Esophagus muscularis mucosa (tissue), 4 donors: Measurements from ENCODE around the gene OXNAD1. TPM values are rescaled to one million over a fixed set of nuclear protein-coding genes. Genes with fewer than 3 reads are reported as not detected.

ENCODE experiments used
- DNase-seq: peaks from one replicate; pipeline ENCODE4 v3.0.0-alpha.2; 2017; ENCODE audit errors: extremely low spot score
- H3K27ac ChIP-seq, 4 donors: fragments of 200-600 bp; sonication (generic); replicated peaks in 1 of 4; 1 replicate in 3 of 4; 2 replicates in 1 of 4; pipeline ENCODE4 v1.5.1; 2016 to 2019; ENCODE audit warnings: mild to moderate bottlenecking in 1 of 4
- H3K27me3 ChIP-seq, 4 donors: fragments of 200-600 bp; sonication (generic); one replicate each; pipeline versions ENCODE4 v1.5.1 to v1.6.0; 2016 to 2019
- H3K36me3 ChIP-seq, 4 donors: fragments of 200-600 bp; sonication (generic); one replicate each; pipeline ENCODE4 v1.5.1; 2016 to 2019
- H3K4me1 ChIP-seq, 4 donors: fragments of 200-600 bp; sonication (generic); one replicate each; pipeline ENCODE4 v1.5.1; 2016 to 2019
- H3K4me3 ChIP-seq, 4 donors: fragments of 200-600 bp; sonication (generic); 1 replicate in 2 of 4; 2 replicates in 2 of 4; pipeline ENCODE4 v1.5.1; 2016 to 2019; ENCODE audit warnings: mild to moderate bottlenecking in 4 of 4, moderate library complexity in 1 of 4
- H3K9me3 ChIP-seq, 4 donors: fragments of 200-600 bp; sonication (generic); 1 replicate in 3 of 4; 2 replicates in 1 of 4; pipeline ENCODE4 v1.5.1; 2016 to 2019
- EP300 ChIP-seq: sonication (generic); formaldehyde crosslinking; IDR thresholded peaks from one replicate; pipeline ENCODE4 v1.6.1; 2017; ENCODE audit warnings: antibody characterized with exemption
- POLR2A ChIP-seq: fragments of 450-650 bp; IDR thresholded peaks from one replicate; pipeline ENCODE4 v1.6.1; 2017; ENCODE audit warnings: antibody characterized with exemption, moderate library complexity, mild to moderate bottlenecking, low read depth
- POLR2AphosphoS5 ChIP-seq, 2 donors: sonication (generic); formaldehyde crosslinking; IDR thresholded peaks; one replicate each; pipeline ENCODE4 v1.6.1; 2017; ENCODE audit warnings: antibody characterized with exemption in 2 of 2
- WGBS: methylation state at CpG from one replicate; pipeline ENCODE4 v1.1.5; 2018; 5-methylcytosine and 5-hydroxymethylcytosine counted together
- intact Hi-C: fragments of 100-400 bp; cut with DNase I; formaldehyde crosslinking; loops from one replicate; pipeline ENCODE4 v1.15.1; 2023
- total RNA-seq, 4 donors: library from RNA; depleted of rRNA; stranded (reverse); fragments of >200 nt; gene quantifications; one replicate each; pipeline versions ENCODE4 v1.1.0 to v1.2.1, GENCODE V29; 2016
- TF ChIP-seq, protein P1 (sequence below), 3 experiments: fragments of 200-600 bp in 2 of 3; fragments of 450-650 bp in 1 of 3; sonication (generic) in 2 of 3; IDR thresholded peaks; one replicate each; pipeline ENCODE4 v1.5.1; 2017 to 2019; ENCODE audit warnings: antibody characterized with exemption in 3 of 3, mild to moderate bottlenecking in 2 of 3, moderate library complexity in 1 of 3

OXNAD1 gene
- total RNA-seq, 4 donors from 2014 or later, result 6.7 to 13.3 (median 10.2) TPM

DNA sequence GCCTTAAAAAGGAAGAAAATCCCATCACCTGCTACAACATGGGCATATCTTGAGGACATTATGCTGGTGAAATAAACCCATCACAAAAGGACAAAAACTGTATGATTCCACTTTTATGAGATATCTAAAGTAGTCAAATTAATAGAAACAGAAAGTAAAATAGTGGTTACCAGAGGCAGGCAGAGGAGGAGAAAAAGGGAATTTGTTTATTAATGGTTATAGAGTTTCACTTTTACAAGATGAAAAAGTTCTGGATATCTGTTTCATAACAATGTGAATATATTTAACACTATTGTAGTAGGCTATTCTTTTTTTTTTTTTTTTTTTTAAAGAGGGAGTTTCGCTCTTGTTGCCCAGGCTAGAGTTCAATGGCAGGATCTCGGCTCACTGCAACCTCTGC is 40.7 kb upstream of the OXNAD1 start:
- intact Hi-C loops, result no loop called here
- TF ChIP-seq, protein P1, sequence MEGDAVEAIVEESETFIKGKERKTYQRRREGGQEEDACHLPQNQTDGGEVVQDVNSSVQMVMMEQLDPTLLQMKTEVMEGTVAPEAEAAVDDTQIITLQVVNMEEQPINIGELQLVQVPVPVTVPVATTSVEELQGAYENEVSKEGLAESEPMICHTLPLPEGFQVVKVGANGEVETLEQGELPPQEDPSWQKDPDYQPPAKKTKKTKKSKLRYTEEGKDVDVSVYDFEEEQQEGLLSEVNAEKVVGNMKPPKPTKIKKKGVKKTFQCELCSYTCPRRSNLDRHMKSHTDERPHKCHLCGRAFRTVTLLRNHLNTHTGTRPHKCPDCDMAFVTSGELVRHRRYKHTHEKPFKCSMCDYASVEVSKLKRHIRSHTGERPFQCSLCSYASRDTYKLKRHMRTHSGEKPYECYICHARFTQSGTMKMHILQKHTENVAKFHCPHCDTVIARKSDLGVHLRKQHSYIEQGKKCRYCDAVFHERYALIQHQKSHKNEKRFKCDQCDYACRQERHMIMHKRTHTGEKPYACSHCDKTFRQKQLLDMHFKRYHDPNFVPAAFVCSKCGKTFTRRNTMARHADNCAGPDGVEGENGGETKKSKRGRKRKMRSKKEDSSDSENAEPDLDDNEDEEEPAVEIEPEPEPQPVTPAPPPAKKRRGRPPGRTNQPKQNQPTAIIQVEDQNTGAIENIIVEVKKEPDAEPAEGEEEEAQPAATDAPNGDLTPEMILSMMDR (IDR thresholded peaks at IDR 0.05), result no peak
- TF ChIP-seq POLR2AphosphoS5 (IDR thresholded peaks at IDR 0.05) (no peak), POLR2A (no peak)
- H3K4me3 ChIP-seq, result no peak overlapping the region
- H3K27ac ChIP-seq, result no peak overlapping the region
- no peaks in the 10 kb centered on the region for H3K4me1 ChIP-seq
- 95% methylated on average over 2 of the region's 2 CpGs for WGBS
- H3K36me3 ChIP-seq, result peaks cover 10 to 83% (median 34%) of the 10 kb centered on the region in 4 donors
- no peaks in the 10 kb centered on the region for H3K27me3 ChIP-seq
- H3K9me3 ChIP-seq, result no peaks in the 10 kb centered on the region
- no peak for DNase-seq

GRCh38 chr3:16227566-16227965 is 37.4 kb upstream of the OXNAD1 start:
- H3K4me1 ChIP-seq, result no peaks in the 10 kb centered on the region
- 51% methylated on average over 1 of the region's 1 CpG for WGBS
- H3K36me3 ChIP-seq, result peaks cover 3 to 51% (median 17%) of the 10 kb centered on the region in 4 donors
- intact Hi-C loops, result no loop called here
- H3K27ac ChIP-seq, result no peak overlapping the region
- H3K4me3 ChIP-seq, result no peak overlapping the region
- H3K9me3 ChIP-seq, result no peaks in the 10 kb centered on the region
- no peak for DNase-seq
- no peaks in the 10 kb centered on the region for H3K27me3 ChIP-seq
- TF ChIP-seq EP300 (no peak), POLR2AphosphoS5 (IDR thresholded peaks at IDR 0.05) (no peak), POLR2A (no peak)
- TF ChIP-seq, protein P1 (IDR thresholded peaks at IDR 0.05), result no peak

- intact Hi-C loops, result no loop called here
- Histone ChIP-seq H3K27ac (no peak overlapping the region), H3K36me3 (peaks cover 0 to 32% (median 13%) of the 10 kb centered on the region in 4 donors), H3K9me3 (no peaks in the 10 kb centered on the region), H3K4me1 (no peaks in the 10 kb centered on the region), H3K4me3 (no peak overlapping the region), H3K27me3 (no peaks in the 10 kb centered on the region)
- no peak for DNase-seq
- no peak for TF ChIP-seq EP300
- no peak for TF ChIP-seq POLR2AphosphoS5 (IDR thresholded peaks at IDR 0.05)
- TF ChIP-seq, protein P1 (IDR thresholded peaks at IDR 0.05), result no peak
- no peak for TF ChIP-seq POLR2A
Measured at GRCh38 chr3:16229681-16230080, 35.3 kb upstream of the OXNAD1 start.

- DNase-seq, result no peak
- Histone ChIP-seq H3K9me3 (no peaks in the 10 kb centered on the region), H3K27ac (no peak overlapping the region), H3K4me3 (no peak overlapping the region), H3K36me3 (peaks cover 0 to 19% (median 4%) of the 10 kb centered on the region in 4 donors), H3K4me1 (no peaks in the 10 kb centered on the region), H3K27me3 (no peaks in the 10 kb centered on the region)
- 97% methylated on average over 2 of the region's 2 CpGs for WGBS
- TF ChIP-seq, protein P1 (IDR thresholded peaks at IDR 0.05), result no peak
- TF ChIP-seq POLR2AphosphoS5 (IDR thresholded peaks at IDR 0.05), result no peak
- TF ChIP-seq EP300, result no peak
- no peak for TF ChIP-seq POLR2A
- intact Hi-C loops, result no loop called here
Measured at GRCh38 chr3:16231983-16232382, 33.0 kb upstream of the OXNAD1 start.

DNA sequence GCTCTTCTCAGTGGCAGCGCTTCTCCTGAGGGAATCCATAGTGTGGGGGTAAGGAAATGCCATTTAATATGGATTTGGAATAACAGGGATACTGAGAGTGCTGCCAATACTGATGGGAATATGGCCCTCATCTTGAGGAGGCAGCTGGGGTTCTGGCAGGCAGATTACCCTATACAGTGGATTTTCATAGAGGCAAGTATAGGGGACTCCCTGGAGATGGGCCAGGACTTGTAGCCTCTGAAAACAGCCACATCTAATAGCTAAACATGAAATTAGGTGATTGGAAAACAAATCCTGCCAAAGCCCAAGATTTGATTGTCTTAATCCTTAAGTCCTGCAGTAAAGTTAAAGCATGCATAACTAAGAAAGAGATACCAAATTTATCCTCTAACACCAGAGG is 31.2 kb upstream of the OXNAD1 start:
- 100% methylated on average over 1 of the region's 1 CpG for WGBS
- no peaks in the 10 kb centered on the region for H3K27me3 ChIP-seq
- H3K4me1 ChIP-seq, result peaks cover 0 to 3% (median 1%) of the 10 kb centered on the region in 4 donors
- intact Hi-C loops, result no loop called here
- no peak for TF ChIP-seq POLR2A
- TF ChIP-seq, protein P1 (IDR thresholded peaks at IDR 0.05), result no peak
- TF ChIP-seq POLR2AphosphoS5 (IDR thresholded peaks at IDR 0.05), result no peak
- TF ChIP-seq EP300, result no peak
- no peaks in the 10 kb centered on the region for H3K9me3 ChIP-seq
- no peak overlapping the region for H3K4me3 ChIP-seq
- H3K36me3 ChIP-seq, result peaks cover 0 to 1% (median 0%) of the 10 kb centered on the region in 4 donors
- H3K27ac ChIP-seq, result no peak overlapping the region
- DNase-seq, result no peak
